HG02970 (cell line): Measurements from ENCODE around the gene KCTD6.

Experiments
- ATAC-seq: cut with Tn5 transposase; IDR thresholded peaks from one replicate; pipeline ENCODE4 v1.9.1; 2021; ENCODE audit warnings: mild to moderate bottlenecking, moderate library complexity, moderate number of reproducible peaks; ENCODE audit not compliant: unreplicated experiment, low FRiP score

Gene KCTD6

GRCh38 chr3:58484722-58485069 is 7.2 kb upstream of the KCTD6 start:
- ATAC-seq: no peak

- ATAC-seq: no peak
Measured at GRCh38 chr3:58485801-58486435, 6.0 kb upstream of the KCTD6 start.

GRCh38 chr3:58487140-58487886 is 4.6 kb upstream of the KCTD6 start:
- no peak for ATAC-seq

GRCh38 chr3:58488967-58489366 is 2.9 kb upstream of the KCTD6 start:
- ATAC-seq: no peak

- no peak for ATAC-seq
Measured at GRCh38 chr3:58490860-58491501, 915 bp upstream of the KCTD6 start.

- no peak for ATAC-seq
Measured at GRCh38 chr3:58492494-58492905, 604 bp downstream of the KCTD6 start.

GRCh38 chr3:58494107-58494506 is 2.2 kb downstream of the KCTD6 start:
- no peak for ATAC-seq

- no peak for ATAC-seq
Measured at GRCh38 chr3:58495101-58495500, 3.2 kb downstream of the KCTD6 start.

GRCh38 chr3:58496206-58496857 is 4.4 kb downstream of the KCTD6 start:
- ATAC-seq: no peak

GRCh38 chr3:58497097-58497496 is 5.2 kb downstream of the KCTD6 start:
- no peak for ATAC-seq

GRCh38 chr3:58502872-58503271 is 11.0 kb downstream of the KCTD6 start:
- no peak for ATAC-seq

GRCh38 chr3:58507356-58508078 is 15.6 kb downstream of the KCTD6 start:
- ATAC-seq: no peak

GRCh38 chr3:58508437-58508836 is 16.5 kb downstream of the KCTD6 start:
- ATAC-seq: no peak

GRCh38 chr3:58514405-58514804 is 22.5 kb downstream of the KCTD6 start:
- no peak for ATAC-seq

- no peak for ATAC-seq
Measured at GRCh38 chr3:58518291-58518789, 26.4 kb downstream of the KCTD6 start.

GRCh38 chr3:58519668-58520402 is 27.9 kb downstream of the KCTD6 start:
- ATAC-seq: no peak

GRCh38 chr3:58520403-58521335 is 28.8 kb downstream of the KCTD6 start:
- no peak for ATAC-seq

- ATAC-seq: no peak
Measured at GRCh38 chr3:58521336-58521670, 29.4 kb downstream of the KCTD6 start.
